ENCODE results near the gene HERC2. TPM values are rescaled to one million over a fixed set of nuclear protein-coding genes. Genes with fewer than 3 reads are reported as not detected.

HERC2 gene
- total and polyA plus RNA-seq, 2 of the 4 experiments (the other 2 are of a cell fraction), result 20.8 to 28.9 TPM

DNA sequence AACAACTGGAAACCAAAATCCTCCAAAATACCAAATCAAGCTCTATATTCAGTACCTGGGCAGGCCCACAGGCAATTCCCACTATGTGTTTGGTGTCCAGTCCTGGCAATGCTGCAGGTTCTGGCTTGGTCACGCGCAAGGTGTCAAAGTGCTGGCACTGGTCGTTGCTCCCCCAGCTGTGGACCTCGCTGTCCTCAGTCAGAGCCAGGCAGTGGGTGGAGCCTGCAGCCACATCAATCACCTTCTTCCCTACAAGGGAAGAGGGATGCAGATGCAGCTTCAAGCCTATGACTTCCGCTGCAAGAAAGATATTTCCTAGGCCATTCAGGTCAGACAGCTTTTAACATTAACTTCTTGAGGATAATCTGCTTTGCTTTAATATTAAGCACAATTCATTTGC, 61.3 kb downstream of the HERC2 start:
- dilution Hi-C loops (cut with HindIII; ENCODE audit: low sequenced_read_pairs, unreplicated experiment) (no loop called here), in situ Hi-C loops (cut with MboI; ENCODE audit: low sequenced_read_pairs) (no loop called here)

More for the DNA sequence above, 61.3 kb downstream of the HERC2 start:
- Histone ChIP-seq H2AK9ac (replicated peaks; ENCODE audit: low read depth, low read length, poor library complexity) (no peak overlapping the region), H3K9me1 (ENCODE audit: insufficient read depth, low read length) (peaks cover 3% of the 10 kb centered on the region), H4K5ac (ENCODE audit: low read depth, low read length) (no peak overlapping the region), H3K23ac (ENCODE audit: low read depth, low read length) (no peak overlapping the region), H2BK5ac (ENCODE audit: low read depth, low read length, poor library complexity, severe bottlenecking) (no peak overlapping the region), H4K8ac (ENCODE audit: low read depth in 2 of 2, low read length in 2 of 2) (no peak overlapping the region), H4K91ac (ENCODE audit: insufficient read depth, low read depth, low read length) (no peak overlapping the region), H3K36me3 (ENCODE audit: control insufficient read depth, insufficient read depth, low read length) (peaks cover 32% of the 10 kb centered on the region), H3K56ac (ENCODE audit: extremely low read depth, insufficient read depth, low read length) (no peak overlapping the region), H3K79me1 (ENCODE audit: low read depth in 1 of 2, low read length in 2 of 2) (peaks cover 27 to 30% of the 10 kb centered on the region in 2 experiments; a peak in 3 of 4 replicates), H4K20me1 (ENCODE audit: insufficient read depth, low read length) (no peaks in the 10 kb centered on the region), H3K4me3 (ENCODE audit: insufficient read depth, low read depth, low read length) (no peak overlapping the region), H3K4me1 (ENCODE audit: control insufficient read depth, insufficient read depth, low read length) (no peaks in the 10 kb centered on the region), H2BK20ac (ENCODE audit: low read depth, low read length) (no peak overlapping the region), H2BK120ac (ENCODE audit: low read depth, low read length) (no peak overlapping the region), H3K18ac (ENCODE audit: low read depth, low read length) (no peak overlapping the region), H3K27me3 (ENCODE audit: control insufficient read depth, insufficient read depth, low read length) (no peaks in the 10 kb centered on the region), H3K27ac (ENCODE audit: insufficient read depth, low read length) (no peak overlapping the region), H3K4me2 (ENCODE audit: low read depth, low read length) (no peak overlapping the region), H2AFZ (replicated peaks; ENCODE audit: low read length, poor library complexity) (no peak overlapping the region), H3K9ac (ENCODE audit: low read depth, low read length) (no peak overlapping the region), H3K14ac (replicated peaks; ENCODE audit: low read depth, low read length) (no peak overlapping the region), H3K9me3 (ENCODE audit: control insufficient read depth, insufficient read depth, low read length) (no peaks in the 10 kb centered on the region), H2BK15ac (ENCODE audit: low read depth, low read length) (no peak overlapping the region), H2AK5ac (ENCODE audit: low read depth, low read length) (no peak overlapping the region), H3K4ac (ENCODE audit: low read depth, low read length) (no peak overlapping the region)
- TF ChIP-seq CEBPB (IDR thresholded peaks at IDR 0.05; ENCODE audit: low read depth, low read length), result no peak
- DNase-seq (no peak), ATAC-seq (ENCODE audit: low read depth) (no peak)
- POLR2A ChIA-PET (ENCODE audit: unreplicated experiment), result no interaction called here
- CTCF ChIA-PET, result interaction anchor here (0.6 kb wide), 1 partner anchor 55 kb away, joined by 5 read pairs; no protein-coding TSS in a partner anchor
- BruUV-seq (replicated peaks), result no TSS peak
- no CpG with 5 or more reads among the region's 5 CpGs for WGBS, 2 experiments (ENCODE audit: extremely low coverage in 2 of 2, insufficient read length in 1 of 2)
- intact Hi-C loops (cut with micrococcal nuclease), result loop anchor here (10.0 kb wide), 1 partner anchor 96 kb away; no protein-coding TSS in a partner anchor
